SIG-M5 treated with dmso at 0.1 percent for 504 hours (cell line): Measurements from ENCODE around the gene FCSK.

ENCODE experiments used
- DNase-seq: peaks from one replicate; lab custom pipeline; 2025; ENCODE audit not compliant: unreplicated experiment; lab: John Stamatoyannopoulos, UW

FCSK gene

DNA sequence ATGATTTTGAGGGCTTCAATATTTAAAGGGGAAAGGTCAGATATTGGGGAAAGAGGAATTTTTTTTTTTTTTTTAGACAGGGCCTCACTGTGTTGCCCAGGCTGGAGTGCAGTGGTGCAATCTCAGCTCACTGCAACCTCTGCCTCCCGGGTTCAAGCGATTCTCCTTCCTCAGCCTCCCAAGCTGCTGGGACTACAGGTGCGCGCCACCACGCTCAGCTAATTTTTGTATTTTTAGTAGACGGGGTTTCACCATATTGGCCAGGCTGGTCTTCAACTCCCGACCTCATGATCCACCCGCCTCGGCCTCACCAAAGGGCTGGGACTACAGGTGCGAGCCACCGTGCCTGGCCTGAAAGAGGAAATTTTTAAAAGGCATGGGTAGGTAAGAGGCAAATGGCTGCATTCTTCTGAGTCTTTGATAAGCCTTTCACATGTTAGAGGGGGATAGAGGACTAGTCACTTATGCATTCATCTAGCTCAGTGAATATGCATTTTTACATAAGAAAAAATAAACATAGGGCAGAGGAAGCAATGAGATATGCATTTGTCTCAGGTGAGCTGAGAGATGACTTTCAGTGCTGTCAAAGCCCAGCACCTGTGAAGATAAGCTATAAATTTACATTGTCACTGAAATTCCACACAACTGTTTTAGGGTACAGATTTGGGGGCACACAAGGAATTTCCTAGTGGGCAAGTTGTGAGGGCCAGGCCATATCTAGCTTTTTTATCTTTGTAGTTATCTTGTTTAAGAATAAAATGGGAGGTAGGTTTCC lies 1.1 kb upstream of the FCSK start:
- no peak for DNase-seq

DNA sequence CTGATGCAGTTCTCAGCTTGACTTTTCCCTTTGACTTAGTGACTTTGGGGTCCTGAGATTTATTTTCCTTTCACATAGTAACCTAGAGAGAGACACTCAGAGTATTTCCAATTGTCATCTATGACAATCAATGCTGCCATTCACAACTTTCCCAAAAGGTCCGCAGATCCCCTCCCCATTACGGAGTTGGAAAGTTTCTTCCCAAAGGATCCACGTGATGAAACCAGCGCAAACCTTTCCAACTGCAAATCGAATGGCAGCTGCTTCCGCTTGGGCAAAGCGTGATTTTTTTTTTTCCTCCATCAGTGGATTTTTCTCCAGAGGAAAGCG lies 538 bp upstream of the FCSK start:
- DNase-seq: no peak

DNA sequence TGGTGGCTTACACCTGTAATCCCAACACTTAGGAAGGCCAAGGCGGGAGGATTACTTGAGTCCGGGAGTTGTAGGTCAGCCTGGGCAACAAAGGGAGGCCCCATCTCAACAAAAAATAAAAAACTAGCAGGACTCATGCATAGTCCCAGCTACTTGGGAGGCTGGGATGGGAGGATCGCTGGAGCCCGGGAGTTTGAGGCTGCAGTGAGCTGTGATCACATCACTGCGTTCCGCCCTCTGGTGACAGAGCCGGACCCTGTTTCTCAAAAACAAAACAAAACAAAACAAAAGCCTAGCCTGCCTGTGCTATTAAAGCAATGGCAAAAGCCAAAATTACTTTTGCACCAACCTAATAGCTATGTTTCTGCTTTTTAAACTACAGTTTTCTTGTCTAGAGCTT lies 1.5 kb downstream of the FCSK start:
- DNase-seq: no peak

DNA sequence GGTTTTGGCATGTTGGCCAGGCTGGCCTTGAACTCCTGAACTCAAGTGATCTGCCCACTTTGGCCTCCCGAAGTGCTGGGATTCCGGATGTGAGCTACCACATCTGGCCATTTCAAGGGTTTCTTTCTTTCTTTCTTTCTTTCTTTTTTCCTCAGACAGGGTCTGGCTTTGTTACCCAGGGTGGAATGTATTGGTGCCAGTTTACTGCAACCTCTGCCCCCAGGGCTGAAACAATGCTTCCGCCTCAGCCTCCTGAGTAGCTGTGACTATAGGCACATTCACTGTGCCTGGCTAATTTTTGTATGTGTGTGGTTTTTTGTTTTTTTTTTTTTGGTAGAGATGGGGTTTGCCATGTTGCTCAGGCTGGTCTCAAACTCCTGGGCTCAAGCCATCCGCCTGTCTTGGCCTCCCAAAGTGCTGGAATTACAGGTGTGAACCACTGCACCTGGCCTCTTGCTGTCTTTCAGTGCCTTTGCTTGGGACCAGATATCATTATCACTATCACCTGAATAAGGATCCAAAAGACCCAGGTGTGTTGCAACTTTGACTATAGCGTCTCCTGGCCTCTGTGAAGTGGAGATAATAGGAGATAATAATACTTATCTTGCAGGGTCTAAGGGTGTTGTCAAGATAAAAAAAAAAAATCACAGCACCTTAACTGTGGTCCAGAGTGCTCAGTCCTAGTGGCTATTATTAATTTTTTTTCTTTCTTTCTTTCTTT lies 3.2 kb downstream of the FCSK start:
- DNase-seq: no peak

DNA sequence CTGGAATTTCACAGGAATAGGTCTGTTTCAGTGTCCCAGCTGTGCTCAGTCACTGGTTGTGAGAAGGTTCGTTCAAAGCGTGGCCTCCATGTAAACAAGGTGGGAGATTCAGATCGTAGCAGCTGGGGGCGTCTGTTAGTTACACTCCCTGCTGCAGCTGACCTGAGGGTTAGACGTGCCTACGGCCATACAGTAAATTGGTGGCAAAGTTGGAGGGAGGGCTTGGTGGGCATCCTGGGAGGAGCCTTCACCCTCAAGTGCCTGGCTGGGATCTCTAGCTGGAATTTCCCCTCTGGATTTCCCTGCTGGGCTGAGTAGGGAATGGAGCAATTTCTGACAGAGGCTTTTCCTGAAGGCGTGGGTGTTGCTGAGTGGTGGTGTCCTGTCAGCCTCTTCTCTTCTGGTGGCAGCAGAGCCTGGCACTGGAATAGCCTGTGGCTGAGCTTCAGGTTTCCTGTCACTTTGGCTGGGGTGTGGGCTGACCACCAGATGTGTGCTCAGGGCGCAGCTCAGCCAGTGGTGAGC lies 6.4 kb downstream of the FCSK start:
- DNase-seq: no peak

DNA sequence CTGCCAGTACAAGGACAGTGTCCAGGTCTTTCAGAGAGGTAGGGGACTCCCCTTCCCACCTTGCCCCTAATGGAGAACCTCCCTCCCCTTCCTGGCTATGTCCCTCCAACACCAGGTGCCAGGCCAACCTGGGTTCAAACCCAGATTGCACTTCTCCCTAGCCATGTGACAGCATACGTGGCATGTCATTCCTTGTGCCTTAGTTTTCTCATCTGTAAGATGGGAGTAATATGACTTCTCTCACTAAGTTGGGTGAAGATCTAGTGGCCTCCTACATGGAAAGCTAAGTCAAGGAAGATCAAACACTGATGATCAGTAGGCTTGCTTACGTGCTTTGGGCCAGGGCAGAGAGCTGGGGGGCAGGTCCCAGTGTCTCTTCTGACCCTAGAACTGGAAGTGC lies 8.8 kb downstream of the FCSK start:
- DNase-seq: no peak

DNA sequence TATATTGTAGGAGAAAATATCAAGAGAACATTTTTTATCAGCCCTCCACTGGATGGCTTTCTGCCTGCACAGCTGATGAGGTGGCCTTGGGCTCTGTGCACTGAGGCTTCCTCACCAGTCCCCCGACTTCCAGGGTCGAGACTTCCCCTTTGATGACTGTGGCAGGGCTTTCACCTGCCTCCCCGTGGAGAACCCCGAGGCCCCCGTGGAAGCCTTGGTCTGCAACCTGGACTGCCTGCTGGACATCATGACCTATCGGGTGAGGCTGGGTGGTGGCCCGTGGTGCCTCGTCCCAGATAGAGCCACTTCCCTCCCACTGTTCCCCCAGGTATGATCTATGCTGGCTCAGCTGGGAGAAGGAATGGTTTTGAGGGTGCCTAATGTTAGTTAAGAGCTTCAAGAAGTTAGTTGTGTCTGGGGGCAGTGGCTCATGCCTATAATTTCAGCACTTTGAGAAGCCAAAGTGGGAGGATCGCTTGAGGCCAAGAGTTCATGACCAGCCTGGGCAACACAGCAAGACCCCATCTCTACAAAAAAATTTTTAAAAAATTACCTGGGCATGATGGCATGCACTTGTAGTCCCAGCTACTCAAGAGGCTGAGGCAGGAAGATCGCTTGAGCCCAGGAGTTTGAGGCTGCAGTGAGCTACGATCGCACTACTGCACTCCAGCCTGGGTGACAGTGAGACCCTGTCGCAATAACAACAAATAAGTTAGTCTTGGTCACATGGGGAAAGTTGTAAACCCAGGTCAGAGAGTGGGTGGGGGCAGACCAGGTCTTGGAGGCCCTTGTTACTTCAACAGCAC lies 11.8 kb downstream of the FCSK start:
- no peak for DNase-seq

DNA sequence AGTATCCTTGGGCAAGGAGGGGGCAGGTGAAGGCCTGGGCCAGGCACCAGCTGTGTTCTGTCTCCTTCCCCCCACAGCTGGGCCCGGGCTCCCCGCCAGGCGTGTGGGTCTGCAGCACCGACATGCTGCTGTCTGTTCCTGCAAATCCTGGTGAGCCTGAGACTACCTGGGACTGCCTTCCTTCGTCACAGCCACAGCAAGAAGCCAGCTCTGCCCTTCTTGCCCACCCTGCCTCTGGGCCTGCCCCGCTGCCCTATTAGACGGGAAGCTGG lies 12.3 kb downstream of the FCSK start:
- DNase-seq: no peak

DNA sequence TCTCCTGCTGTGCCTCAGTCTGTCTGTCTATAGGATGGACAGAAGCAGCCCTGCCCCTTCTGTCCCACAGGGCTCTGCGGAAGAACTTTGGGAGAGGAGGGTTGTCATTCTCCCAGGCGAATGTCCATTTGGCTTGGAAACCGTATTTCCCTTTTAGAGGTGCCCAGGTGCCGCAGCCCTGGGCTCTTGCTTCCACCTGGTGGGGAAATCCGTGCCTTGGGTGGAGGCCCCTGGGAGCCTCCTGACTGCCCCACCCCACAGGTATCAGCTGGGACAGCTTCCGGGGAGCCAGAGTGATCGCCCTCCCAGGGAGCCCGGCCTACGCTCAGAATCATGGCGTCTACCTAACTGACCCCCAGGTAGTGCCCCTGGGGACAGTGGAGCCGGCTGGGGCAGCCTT lies 12.7 kb downstream of the FCSK start:
- no peak for DNase-seq

DNA sequence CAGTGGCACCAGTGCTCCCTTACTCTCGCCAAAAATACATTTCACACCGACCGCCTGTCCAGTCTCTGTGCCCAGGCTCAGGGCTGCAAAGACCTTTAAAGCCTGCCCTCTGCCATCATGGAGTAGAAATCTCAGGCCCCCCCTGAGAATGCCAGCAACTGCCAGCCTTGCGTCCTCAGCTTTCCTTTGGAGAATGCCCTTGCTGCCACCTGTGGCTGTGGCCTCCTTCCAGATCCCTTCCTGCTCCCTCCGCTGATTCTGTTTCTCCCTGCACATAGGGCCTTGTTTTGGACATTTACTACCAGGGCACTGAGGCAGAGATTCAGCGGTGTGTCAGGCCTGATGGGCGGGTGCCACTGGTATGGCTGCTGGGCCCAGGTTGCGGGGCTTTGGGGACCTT lies 13.2 kb downstream of the FCSK start:
- no peak for DNase-seq

DNA sequence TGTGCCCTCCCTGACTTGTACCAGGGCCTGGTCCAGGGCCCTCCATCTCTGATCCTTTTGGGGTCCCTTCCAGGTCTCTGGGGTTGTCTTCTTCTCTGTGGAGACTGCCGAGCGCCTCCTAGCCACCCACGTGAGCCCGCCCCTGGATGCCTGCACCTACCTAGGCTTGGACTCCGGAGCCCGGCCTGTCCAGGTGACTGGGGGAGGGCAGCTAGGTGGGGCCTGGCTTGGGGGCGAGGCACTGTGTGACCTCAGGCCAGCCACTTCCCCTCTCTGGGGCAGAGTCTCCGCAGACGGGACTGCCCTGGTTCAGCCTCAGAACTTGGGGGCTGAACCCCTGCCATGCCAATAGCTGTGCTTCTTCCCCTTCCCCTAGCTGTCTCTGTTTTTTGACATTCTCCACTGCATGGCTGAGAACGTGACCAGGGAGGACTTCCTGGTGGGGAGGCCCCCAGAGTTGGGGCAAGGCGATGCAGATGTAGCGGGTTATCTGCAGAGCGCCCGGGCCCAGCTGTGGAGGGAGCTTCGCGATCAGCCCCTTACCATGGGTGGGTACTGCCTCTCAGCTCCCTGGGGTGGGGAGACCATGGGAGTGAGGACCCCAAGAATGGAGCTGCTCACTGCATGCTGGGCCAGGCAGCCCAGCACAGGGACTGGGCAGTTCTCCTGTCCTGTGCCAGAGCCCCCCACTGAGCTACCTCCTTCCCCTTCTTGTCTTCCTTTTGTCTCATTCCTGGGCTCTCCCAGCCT lies 14.6 kb downstream of the FCSK start:
- DNase-seq: no peak

DNA sequence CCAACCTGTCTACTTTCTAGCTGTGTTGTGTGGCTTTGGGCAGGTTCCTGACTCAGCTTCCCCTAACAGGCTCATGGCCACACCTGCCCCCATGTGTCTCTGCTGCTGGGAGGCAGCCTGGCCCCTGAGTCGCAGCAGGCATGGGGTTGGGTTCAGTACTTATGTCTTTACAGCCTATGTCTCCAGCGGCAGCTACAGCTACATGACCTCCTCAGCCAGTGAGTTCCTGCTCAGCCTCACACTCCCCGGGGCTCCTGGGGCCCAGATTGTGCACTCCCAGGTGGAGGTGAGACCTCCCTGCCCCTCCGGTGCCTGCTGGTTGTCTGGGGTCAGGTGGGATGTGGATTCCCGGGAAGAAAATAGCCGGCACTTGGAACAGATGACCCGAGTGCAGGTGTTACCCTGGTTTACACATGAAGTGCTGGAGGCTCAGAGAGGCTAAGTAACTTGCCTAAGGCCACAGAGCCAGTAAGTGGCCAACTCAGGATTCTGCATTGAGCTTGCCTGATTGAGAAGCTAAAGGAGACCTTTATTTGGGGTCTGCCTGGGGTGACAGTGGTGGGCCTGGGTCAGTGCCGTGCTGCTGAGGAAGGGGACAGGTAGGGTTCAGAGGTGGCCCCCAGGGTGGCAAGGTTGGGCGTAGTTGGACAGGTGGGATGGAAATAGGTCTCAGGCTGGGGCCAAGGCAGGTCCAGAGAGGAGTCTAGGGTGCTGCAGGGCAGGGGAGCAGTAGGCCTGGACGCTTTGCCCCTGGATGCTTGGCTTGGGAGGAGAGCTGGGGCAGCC lies 15.9 kb downstream of the FCSK start:
- no peak for DNase-seq

DNA sequence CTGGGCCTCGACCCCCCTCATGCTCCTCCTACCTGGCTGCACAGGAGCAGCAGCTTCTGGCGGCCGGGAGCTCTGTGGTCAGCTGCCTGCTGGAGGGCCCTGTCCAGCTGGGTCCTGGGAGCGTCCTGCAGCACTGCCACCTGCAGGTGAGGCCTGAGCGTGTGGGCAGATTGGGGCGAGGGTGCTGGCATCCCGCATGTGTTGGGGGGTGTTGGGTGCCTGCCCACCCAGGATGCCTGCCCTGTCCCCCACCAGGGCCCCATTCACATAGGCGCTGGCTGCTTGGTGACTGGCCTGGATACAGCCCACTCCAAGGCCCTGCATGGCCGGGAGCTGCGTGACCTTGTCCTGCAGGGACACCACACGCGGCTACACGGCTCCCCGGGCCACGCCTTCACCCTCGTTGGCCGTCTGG lies 16.5 kb downstream of the FCSK start:
- DNase-seq: no peak

DNA sequence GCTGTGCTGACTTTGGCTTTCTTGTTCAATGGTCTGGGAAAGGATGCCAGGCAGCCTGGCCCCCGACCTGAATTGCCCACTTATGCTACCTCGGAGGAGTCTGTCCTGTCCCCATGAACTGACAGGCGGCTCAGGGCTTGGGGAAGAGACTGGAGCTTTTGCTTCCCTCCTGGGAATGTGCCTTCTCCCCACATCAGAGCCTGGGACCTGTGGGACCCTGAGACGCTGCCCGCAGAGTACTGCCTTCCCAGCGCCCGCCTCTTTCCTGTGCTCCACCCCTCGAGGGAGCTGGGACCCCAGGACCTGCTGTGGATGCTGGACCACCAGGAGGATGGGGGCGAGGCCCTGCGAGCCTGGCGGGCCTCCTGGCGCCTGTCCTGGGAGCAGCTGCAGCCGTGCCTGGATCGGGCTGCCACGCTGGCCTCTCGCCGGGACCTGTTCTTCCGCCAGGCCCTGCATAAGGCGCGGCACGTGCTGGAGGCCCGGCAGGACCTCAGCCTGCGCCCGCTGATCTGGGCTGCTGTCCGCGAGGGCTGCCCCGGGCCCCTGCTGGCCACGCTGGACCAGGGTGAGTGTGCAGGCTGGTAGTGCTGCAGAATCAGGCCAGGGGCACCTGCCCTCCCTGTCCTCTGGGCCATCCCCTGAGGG lies 18.5 kb downstream of the FCSK start:
- DNase-seq: no peak

DNA sequence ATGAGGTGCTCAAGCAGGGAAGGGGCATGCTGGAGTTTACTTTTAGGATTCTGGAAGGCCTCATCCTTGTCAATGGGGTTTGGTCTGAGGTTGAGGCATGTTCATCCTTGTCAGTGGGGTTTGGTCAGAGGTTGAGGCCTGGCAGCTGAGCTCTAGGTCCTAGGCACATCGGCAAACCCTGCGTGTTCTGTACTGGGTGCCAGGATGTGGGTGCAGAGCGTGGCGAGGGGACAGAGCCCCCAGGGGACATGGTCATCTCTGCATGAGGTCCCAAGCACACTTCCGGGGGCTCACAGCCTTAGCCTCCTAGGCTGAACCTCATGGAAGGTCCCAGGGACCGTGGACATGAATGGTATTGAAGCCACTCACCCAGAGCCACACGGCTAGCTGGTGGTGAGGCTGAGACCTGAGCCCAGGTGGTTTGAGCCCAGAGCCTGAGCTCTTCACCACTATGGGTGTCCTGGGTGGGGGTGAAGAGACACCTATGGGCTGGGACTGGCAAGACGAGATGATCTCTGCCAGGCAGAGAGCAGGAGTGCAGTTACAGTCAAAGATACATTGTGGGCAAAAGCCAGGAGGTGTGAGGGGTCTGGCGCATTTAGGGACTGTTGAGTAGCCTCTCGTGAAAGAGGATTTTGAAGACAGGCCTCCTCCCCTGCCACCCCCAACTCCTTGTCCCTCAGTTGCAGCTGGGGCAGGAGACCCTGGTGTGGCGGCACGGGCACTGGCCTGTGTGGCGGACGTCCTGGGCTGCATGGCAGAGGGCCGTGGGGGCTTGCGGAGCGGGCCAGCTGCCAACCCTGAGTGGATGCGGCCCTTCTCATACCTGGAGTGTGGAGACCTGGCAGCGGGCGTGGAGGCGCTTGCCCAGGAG lies 19.3 kb downstream of the FCSK start:
- no peak for DNase-seq

DNA sequence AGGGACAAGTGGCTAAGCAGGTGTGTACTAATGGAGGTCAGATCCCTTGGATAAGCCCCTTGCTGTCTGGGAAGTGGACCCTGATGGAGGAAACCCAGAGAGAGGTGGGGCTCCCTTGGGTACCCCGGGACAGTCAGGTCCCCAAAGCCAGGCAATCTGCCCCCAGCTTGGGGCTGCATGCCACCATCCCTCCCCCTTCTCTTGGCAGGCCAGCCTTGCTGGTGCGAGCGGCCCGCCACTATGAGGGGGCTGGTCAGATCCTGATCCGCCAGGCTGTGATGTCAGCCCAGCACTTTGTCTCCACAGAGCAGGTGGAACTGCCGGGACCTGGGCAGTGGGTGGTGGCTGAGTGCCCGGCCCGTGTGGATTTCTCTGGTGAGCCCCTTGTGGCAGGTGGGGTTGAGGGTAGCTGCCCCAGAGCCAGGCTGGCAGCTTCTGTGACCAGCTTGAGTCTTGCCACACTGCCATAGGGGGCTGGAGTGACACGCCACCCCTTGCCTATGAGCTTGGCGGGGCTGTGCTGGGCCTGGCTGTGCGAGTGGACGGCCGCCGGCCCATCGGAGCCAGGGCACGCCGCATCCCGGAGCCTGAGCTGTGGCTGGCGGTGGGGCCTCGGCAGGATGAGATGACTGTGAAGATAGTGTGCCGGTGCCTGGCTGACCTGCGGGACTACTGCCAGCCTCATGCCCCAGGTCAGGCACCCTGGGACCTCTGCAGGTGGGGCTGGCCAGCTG lies 20.1 kb downstream of the FCSK start:
- DNase-seq: no peak

DNA sequence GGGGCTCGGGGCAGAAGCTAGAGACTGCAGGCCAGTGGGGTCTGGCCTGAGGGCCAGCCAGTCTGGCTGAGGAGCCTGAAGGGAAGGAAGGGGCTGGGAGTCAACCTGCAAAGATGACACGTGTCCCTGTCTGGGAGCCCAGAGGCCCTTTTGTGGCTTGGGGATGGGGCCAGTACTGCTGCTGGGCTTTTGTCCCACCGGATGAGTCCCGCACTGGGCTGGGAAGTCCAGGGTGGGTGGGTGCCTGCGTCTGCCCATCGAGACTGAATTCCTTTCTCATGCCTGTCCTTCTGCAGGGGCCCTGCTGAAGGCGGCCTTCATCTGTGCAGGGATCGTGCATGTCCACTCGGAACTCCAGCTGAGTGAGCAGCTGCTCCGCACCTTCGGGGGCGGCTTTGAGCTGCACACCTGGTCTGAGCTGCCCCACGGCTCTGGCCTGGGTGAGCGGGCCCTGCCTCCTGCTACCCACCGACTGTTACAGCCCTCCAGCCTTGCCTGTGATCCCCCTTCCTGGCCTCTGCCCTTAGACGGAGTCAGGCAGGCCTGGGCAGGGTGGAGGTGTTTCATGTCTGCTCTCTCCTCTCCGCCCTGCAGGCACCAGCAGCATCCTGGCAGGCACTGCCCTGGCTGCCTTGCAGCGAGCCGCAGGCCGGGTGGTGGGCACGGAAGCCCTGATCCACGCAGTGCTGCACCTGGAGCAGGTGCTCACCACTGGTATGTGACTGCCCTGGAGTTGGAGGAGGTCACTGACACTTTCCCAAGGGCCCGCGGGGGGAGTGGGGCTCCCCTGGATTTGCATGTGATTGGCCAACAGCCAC lies 20.9 kb downstream of the FCSK start:
- DNase-seq: no peak
